ENCODE measurements around the gene SLC36A2.

Gene SLC36A2

DNA sequence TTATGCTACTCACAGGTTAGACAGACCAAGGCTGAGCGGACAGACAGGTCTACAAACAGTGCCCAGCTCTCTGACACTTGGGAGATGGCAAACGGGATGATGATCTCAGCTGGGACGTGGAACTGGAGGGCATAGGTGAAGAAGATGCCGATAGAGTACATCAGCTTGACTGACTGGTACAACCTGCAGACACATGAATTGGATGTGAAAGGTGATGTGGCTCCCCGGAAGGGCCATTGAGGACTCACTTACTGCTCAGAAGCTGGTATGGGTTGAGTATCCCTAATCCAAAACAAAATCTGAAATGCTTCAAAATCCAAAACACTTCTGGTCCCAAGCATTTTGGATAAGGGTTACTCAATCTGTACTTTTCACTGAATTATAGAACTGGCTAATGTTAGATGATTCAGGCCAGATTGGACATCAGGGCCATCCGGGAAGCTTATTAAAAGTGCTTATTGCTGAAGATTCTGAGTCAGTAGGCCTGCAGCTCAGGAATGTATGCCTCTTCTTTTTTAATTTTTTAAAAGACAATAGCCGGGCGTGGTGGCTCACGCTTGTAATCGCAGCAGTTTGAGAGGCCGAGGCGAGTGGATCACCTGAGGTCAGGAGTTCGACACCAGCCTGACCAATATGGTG is 66.2 kb downstream of the SLC36A2 start:
- DNase-seq = no peak

DNA sequence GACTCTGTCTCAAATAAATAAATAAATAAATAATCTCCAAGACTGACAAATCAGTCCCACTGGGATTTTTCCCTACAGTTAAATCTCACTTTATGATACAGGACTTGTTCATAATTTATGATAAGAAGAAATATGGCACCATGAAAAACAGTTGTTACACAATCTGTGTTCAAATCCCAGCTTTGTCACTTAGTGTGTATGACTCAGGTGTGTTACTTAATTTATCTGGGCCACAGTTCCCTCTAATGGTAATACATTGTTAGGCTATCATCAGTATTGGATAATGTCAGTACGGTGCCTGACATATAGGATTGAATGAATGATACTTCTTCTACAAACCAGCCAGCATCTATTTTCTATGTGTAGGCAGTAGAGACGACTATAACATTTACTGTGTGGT is 66.9 kb downstream of the SLC36A2 start:
- DNase-seq = no peak

DNA sequence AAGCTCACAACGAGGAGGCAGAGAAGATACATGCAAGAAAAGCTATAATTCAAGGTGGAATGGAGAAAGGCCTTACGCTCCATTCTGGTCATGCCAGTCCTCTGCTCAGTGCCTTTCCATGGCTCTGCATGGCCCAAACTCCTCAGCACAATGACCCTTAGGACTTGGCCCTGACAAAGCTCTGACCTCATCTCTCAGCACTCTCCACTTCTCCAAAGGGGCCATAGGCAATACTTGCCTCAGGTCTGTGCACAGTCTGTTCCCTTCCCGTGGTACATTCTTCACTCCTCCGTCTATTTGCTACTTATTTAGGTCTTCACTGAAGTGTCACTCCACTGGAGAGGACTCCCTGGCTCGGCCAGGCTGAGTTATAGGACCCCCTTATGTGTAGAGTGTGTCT is 68.5 kb downstream of the SLC36A2 start:
- no peak for DNase-seq

DNA sequence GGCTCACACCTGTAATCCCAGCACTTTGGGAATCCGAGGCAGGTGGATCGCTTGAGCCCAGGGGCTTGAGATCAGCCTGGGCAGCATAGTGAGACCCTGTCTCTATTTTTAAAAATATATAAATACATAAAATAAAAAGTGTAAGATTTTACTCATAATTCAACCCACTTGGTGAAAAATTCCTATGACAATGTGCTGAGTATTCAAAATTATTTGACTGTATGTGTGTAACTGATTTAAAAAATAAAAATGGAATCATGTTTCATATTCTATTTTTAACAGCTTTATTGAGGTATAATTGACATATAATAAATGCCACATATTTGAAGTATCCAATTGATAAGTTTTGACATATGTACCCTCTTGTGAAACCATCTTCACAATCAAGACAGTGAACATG is 71.6 kb downstream of the SLC36A2 start:
- DNase-seq = no peak

DNA sequence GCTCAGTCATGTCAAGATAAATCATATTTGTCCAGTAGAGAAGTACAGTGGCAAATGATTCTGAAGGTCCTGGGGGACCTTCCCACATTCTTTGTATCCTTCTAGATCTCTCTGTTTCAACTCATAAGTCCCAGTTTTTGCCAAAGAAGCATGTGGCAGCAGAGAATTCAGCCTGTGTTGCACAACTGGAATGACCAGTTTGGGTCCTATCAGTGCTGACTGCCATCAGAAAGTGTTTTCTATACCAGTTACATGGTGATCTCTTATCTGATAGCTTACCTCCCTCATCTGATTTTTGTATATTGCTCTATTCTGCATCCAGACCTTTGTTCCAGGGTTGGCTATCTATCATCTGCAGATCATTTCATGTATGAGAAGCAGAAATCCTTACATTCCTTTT is 72.7 kb downstream of the SLC36A2 start:
- DNase-seq = no peak

DNA sequence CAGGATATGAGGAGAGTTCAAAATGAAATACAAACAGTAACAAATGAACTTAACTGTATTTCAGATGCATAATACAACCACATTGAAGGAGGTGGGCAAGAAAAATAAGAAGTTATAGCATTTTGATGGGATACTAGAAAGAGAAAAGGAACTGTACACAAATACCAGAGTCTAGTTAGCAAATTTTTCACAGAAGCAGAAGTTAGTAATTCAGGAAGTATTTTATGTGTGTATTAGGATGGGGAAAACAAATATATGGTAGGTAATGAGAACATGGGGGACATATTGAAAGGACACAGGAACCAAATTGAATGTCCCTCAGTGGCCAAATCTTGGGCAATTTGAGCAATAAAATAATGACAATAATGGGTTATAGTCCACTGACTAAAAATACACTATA is 76.0 kb downstream of the SLC36A2 start:
- DNase-seq = no peak

DNA sequence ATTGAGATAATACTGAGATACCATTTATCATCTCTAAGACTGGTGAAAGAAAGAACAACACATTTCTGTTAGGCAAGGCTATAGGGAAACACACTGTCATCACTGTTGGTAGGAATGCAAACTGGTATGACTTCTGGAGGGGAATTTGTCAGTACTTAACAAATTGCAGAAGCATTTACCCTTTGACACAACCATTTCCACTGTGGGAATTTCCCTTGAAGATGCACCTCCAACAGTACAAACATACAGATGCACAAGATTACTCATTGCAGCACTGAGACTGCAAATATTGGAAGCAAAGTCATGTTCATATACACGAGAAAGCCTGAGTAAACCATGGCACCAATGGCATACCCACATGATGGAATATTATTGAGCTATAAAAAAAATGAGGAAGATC is 76.8 kb downstream of the SLC36A2 start:
- DNase-seq = no peak

DNA sequence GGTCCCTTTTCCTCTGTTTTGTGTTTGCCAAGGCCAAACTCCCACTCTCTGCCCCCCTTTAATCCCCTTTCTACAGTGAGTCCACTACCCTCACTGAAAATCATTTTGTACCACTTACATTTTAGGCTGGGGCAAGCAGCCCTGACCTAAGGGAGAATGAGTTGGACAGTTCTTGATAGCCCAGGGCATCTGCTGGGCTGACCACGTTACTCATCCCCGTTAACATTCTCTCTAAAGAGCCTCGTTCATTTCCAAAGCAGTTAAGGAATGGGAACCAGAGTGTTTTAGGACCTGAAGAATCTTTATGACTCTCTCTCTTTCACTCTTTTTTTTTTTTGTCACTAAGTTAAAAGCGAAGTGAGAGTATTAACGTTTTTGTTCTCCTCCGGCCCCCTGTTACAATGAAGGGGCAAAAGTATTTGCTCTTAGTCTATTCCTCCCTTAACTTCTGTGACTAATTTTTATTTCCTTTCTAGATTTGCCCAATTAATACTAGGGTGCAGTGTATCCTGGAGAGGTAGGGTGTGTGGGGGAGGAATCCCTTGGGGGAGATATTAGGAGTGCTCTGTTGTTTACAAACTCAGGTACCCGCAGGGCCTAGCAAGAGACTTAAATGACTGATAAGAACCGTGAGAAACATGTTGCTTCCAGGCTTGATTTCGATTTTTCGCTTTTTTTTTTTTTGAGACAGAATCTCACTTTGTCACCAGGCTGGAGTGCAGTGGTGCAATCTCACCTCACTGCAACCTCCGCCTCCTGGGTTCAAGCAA is 79.7 kb downstream of the SLC36A2 start:
- no peak for DNase-seq
